Hepatocyte (in vitro differentiated cells): ENCODE data around the gene PRDM1.

Source experiments
- CTCF ChIP-seq: fragments of 200-600 bp; sonication (generic); IDR thresholded peaks from 2 replicates; pipeline ENCODE4 v1.5.1; 2016; ENCODE audit warnings: antibody characterized with exemption, mild to moderate bottlenecking; ENCODE audit not compliant: poor library complexity
- EZH2 ChIP-seq: fragments of 200-600 bp; sonication (generic); IDR thresholded peaks from 2 replicates; pipeline ENCODE4 v1.6.1; 2016; ENCODE audit warnings: antibody characterized with exemption, mild to moderate bottlenecking, borderline replicate concordance
- EZH2phosphoT487 ChIP-seq: fragments of 200-600 bp; sonication (generic); IDR thresholded peaks from one replicate; pipeline ENCODE4 v1.6.1; 2018; ENCODE audit warnings: antibody characterized with exemption, mild to moderate bottlenecking, low read depth, moderate library complexity; ENCODE audit not compliant: unreplicated experiment, severe bottlenecking

- TF ChIP-seq CTCF (no peak), EZH2 (no peak), EZH2phosphoT487 (no peak)
These were observed 9.0 kb upstream of the PRDM1 start for GRCh38 chr6:106077170-106077569.
